Stomach smooth muscle (tissue), 2 donors: ENCODE data around the gene HSPD1.
A peak's percentile ranks its signal among the peaks of the same experiment; 100 is the strongest.
"Not testable (repeated sequence)": the region's sequence is repeated elsewhere in the genome, so short reads cannot be mapped to it uniquely, and the experiment has no call there.

Source experiments
- H3K27ac ChIP-seq: one replicate; pipeline ENCODE4 v1.7.0; 2013; ENCODE audit warnings: mild to moderate bottlenecking, low read length, inconsistent platforms
- H3K27me3 ChIP-seq, 2 donors: one replicate each; pipeline ENCODE4 v1.7.0; 2013; ENCODE audit warnings: low read length in 2 of 2; ENCODE audit not compliant: insufficient read depth in 2 of 2, control insufficient read depth in 1 of 2
- H3K36me3 ChIP-seq, 2 donors: one replicate each; pipeline ENCODE4 v1.7.0; 2013; ENCODE audit warnings: low read length in 2 of 2; ENCODE audit not compliant: control insufficient read depth in 2 of 2, insufficient read depth in 2 of 2
- H3K4me1 ChIP-seq: one replicate; pipeline ENCODE4 v1.7.0; 2013; ENCODE audit warnings: low read length; ENCODE audit not compliant: control insufficient read depth, insufficient read depth
- H3K4me3 ChIP-seq, 2 donors: one replicate each; pipeline ENCODE4 v1.7.0; 2013; ENCODE audit warnings: low read length in 2 of 2
- H3K9ac ChIP-seq, 2 donors: one replicate each; pipeline ENCODE4 v1.7.0; 2013; ENCODE audit warnings: low read length in 2 of 2, mild to moderate bottlenecking in 1 of 2
- H3K9me3 ChIP-seq, 2 donors: one replicate each; pipeline ENCODE4 v1.7.0; 2013; ENCODE audit warnings: low read length in 2 of 2; ENCODE audit not compliant: control insufficient read depth in 2 of 2
- donor health status: healthy.
- donor health status: Pancreatic carcinoma.

The HSPD1 gene

GRCh38 chr2:197460649-197461048 lies 39.0 kb downstream of the HSPD1 start:
- H3K9ac ChIP-seq: no peak overlapping the region
- H3K27me3 ChIP-seq: no peaks in the 10 kb centered on the region
- H3K36me3 ChIP-seq: peaks cover 11 to 17% of the 10 kb centered on the region in 2 donors
- no peak overlapping the region for H3K27ac ChIP-seq
- no peak overlapping the region for H3K4me3 ChIP-seq
- no peaks in the 10 kb centered on the region for H3K9me3 ChIP-seq
- H3K4me1 ChIP-seq: no peaks in the 10 kb centered on the region

GRCh38 chr2:197455428-197455827 lies 44.2 kb downstream of the HSPD1 start:
- H3K9me3 ChIP-seq: no peaks in the 10 kb centered on the region
- peaks cover 11% of the 10 kb centered on the region for H3K4me1 ChIP-seq
- H3K27ac ChIP-seq: no peak overlapping the region
- H3K4me3 ChIP-seq: no peak overlapping the region
- no peak overlapping the region for H3K9ac ChIP-seq
- H3K36me3 ChIP-seq: peaks cover under 1 to 2% of the 10 kb centered on the region in 2 donors
- H3K27me3 ChIP-seq: no peaks in the 10 kb centered on the region

GRCh38 chr2:197454923-197455322 lies 44.7 kb downstream of the HSPD1 start:
- Histone ChIP-seq H3K36me3 (no peaks in the 10 kb centered on the region), H3K9ac (peak overlapping the region in 1 of 2 donors; percentile 100), H3K27me3 (no peaks in the 10 kb centered on the region), H3K27ac (no peak overlapping the region), H3K9me3 (no peaks in the 10 kb centered on the region), H3K4me3 (peak overlapping the region; percentile 98 to 99), H3K4me1 (peaks cover 11% of the 10 kb centered on the region)

- Histone ChIP-seq H3K4me1 (peaks cover 11% of the 10 kb centered on the region), H3K36me3 (no peaks in the 10 kb centered on the region), H3K27me3 (no peaks in the 10 kb centered on the region), H3K9me3 (no peaks in the 10 kb centered on the region), H3K27ac (peak overlapping the region; percentile 100), H3K9ac (peak overlapping the region; percentile 100), H3K4me3 (peak overlapping the region; percentile 98 to 99)
Observed at GRCh38 chr2:197453914-197454398, 45.7 kb downstream of the HSPD1 start.

GRCh38 chr2:197453123-197453913 lies 46.3 kb downstream of the HSPD1 start, which contains the start of gene COQ10B:
TSS of gene COQ10B (plus strand) at chr2:197453552. CDS start at chr2:197453561, 9 bp downstream.
- H3K36me3 ChIP-seq: no peaks in the 10 kb centered on the region
- H3K27ac ChIP-seq: peak within 1 kb of the TSS; percentile 100
- peak within 1 kb of the TSS; percentile 100 for H3K9ac ChIP-seq
- no peaks in the 10 kb centered on the region for H3K27me3 ChIP-seq
- H3K4me3 ChIP-seq: peak within 1 kb of the TSS; percentile 98 to 99
- H3K4me1 ChIP-seq: peaks cover 11% of the 10 kb centered on the region
- H3K9me3 ChIP-seq: no peaks in the 10 kb centered on the region

GRCh38 chr2:197452754-197453122 lies 46.9 kb downstream of the HSPD1 start:
- peak overlapping the region; percentile 100 for H3K27ac ChIP-seq
- H3K27me3 ChIP-seq: no peaks in the 10 kb centered on the region
- peak overlapping the region; percentile 71 to 98 for H3K4me3 ChIP-seq
- H3K9ac ChIP-seq: peak overlapping the region; percentile 85 to 99
- H3K4me1 ChIP-seq: peaks cover 11% of the 10 kb centered on the region
- H3K9me3 ChIP-seq: no peaks in the 10 kb centered on the region
- H3K36me3 ChIP-seq: no peaks in the 10 kb centered on the region

- H3K4me3 ChIP-seq, H3K9me3 ChIP-seq, H3K27me3 ChIP-seq, H3K36me3 ChIP-seq, H3K27ac ChIP-seq, H3K9ac ChIP-seq: not testable (repeated sequence)
- H3K4me1 ChIP-seq: peaks cover 11% of the 10 kb centered on the region
Observed at GRCh38 chr2:197450935-197451358, 48.7 kb downstream of the HSPD1 start.

GRCh38 chr2:197450465-197450864 lies 49.2 kb downstream of the HSPD1 start:
- Histone ChIP-seq H3K27ac (no peak overlapping the region), H3K36me3 (no peaks in the 10 kb centered on the region), H3K9ac (no peak overlapping the region), H3K9me3 (no peaks in the 10 kb centered on the region), H3K27me3 (peaks cover under 1 to 2% of the 10 kb centered on the region in 2 donors), H3K4me3 (no peak overlapping the region), H3K4me1 (peaks cover 10% of the 10 kb centered on the region)

GRCh38 chr2:197446844-197447243 lies 52.8 kb downstream of the HSPD1 start:
- Histone ChIP-seq H3K9ac (no peak overlapping the region), H3K27me3 (peaks cover 3 to 4% of the 10 kb centered on the region in 2 donors), H3K36me3 (no peaks in the 10 kb centered on the region), H3K27ac (no peak overlapping the region), H3K4me1 (no peaks in the 10 kb centered on the region), H3K9me3 (no peaks in the 10 kb centered on the region), H3K4me3 (no peak overlapping the region)

GRCh38 chr2:197445746-197446145 lies 53.9 kb downstream of the HSPD1 start:
- Histone ChIP-seq H3K27ac (no peak overlapping the region), H3K4me3 (no peak overlapping the region), H3K27me3 (peaks cover 3 to 4% of the 10 kb centered on the region in 2 donors), H3K4me1 (no peaks in the 10 kb centered on the region), H3K9me3 (no peaks in the 10 kb centered on the region), H3K36me3 (no peaks in the 10 kb centered on the region), H3K9ac (no peak overlapping the region)

GRCh38 chr2:197442857-197443256 lies 56.8 kb downstream of the HSPD1 start:
- Histone ChIP-seq H3K4me3 (no peak overlapping the region), H3K9me3 (no peaks in the 10 kb centered on the region), H3K4me1 (no peaks in the 10 kb centered on the region), H3K27me3 (peaks cover 3 to 4% of the 10 kb centered on the region in 2 donors), H3K36me3 (no peaks in the 10 kb centered on the region), H3K9ac (no peak overlapping the region), H3K27ac (no peak overlapping the region)
